Breast epithelium (tissue), 4 donors: ENCODE data around the gene CCDC73. TPM values are rescaled to one million over a fixed set of nuclear protein-coding genes. Genes with fewer than 3 reads are reported as not detected.

Experiments
- DNase-seq, 2 donors: peaks; one replicate each; pipeline ENCODE4 v3.0.0-alpha.2; 2019; ENCODE audit warnings: low spot score in 2 of 2
- H3K27ac ChIP-seq, 2 donors: fragments of 200-600 bp; sonication (generic) in 1 of 2; one replicate each; pipeline ENCODE4 v1.5.1; 2016 to 2019; ENCODE audit warnings: mild to moderate bottlenecking in 1 of 2
- H3K27me3 ChIP-seq, 2 donors: fragments of 200-600 bp; sonication (generic) in 1 of 2; one replicate each; pipeline versions ENCODE4 v1.5.1 to v1.6.0; 2017 to 2019; ENCODE audit warnings: control low read depth in 1 of 2, mild to moderate bottlenecking in 1 of 2
- H3K36me3 ChIP-seq: fragments of 200-600 bp; one replicate; pipeline ENCODE4 v1.5.1; 2019
- H3K4me1 ChIP-seq, 2 donors: fragments of 200-600 bp; sonication (generic); one replicate each; pipeline ENCODE4 v1.5.1; 2016 to 2019; ENCODE audit warnings: control low read depth in 1 of 2
- H3K4me3 ChIP-seq, 3 donors: fragments of 200-600 bp; sonication (generic); 1 replicate in 2 of 3; 2 replicates in 1 of 3; pipeline ENCODE4 v1.5.1; 2016 to 2019; ENCODE audit warnings: mild to moderate bottlenecking in 3 of 3, moderate library complexity in 2 of 3
- H3K9me3 ChIP-seq, 2 donors: fragments of 200-600 bp; sonication (generic) in 1 of 2; one replicate each; pipeline ENCODE4 v1.5.1; 2016 to 2019; ENCODE audit warnings: control low read depth in 1 of 2
- POLR2A ChIP-seq: fragments of 450-650 bp; IDR thresholded peaks from one replicate; pipeline ENCODE4 v1.6.1; 2016; ENCODE audit warnings: antibody characterized with exemption, mild to moderate bottlenecking, moderate library complexity
- POLR2AphosphoS5 ChIP-seq, 3 donors: sonication (generic); formaldehyde crosslinking; IDR thresholded peaks; one replicate each; pipeline ENCODE4 v1.6.1; 2017; ENCODE audit warnings: antibody characterized with exemption in 3 of 3
- intact Hi-C: fragments of 100-400 bp; cut with DNase I; formaldehyde crosslinking; loops from one replicate; pipeline ENCODE4 v1.15.1; 2023; ENCODE audit warnings: low total_unique reads
- total RNA-seq, 3 donors: library from RNA; depleted of rRNA; stranded (reverse); fragments of >200 nt; gene quantifications; one replicate each; pipeline ENCODE4 v1.1.0, GENCODE V29; 2016
- TF ChIP-seq, protein P1 (sequence below), 3 donors: fragments of 450-650 bp; IDR thresholded peaks; one replicate each; pipeline ENCODE4 v1.5.1; 2016 to 2017; ENCODE audit warnings: antibody characterized with exemption in 3 of 3, mild to moderate bottlenecking in 3 of 3, moderate library complexity in 3 of 3

Gene CCDC73
- total RNA-seq, 3 donors from 2014 or later = 0.15 to 0.33 TPM; not detected in 1

DNA sequence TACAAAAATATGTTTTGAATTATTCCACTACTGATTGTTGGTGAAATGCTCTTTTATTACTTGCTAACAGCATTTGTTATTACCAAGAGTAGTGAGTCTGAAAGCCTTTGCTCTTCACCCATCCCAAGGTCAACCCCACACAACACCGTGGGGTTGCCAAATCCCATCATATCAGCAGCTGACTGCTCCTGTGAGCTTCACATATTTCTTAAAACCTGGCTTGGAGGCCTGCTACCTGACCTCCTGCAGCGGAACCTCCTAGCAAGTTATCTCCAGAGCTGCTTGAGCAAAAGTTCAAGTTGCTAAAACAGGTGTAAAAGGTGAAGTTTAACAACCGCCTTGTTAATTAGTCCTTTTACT, 230.9 kb downstream of the CCDC73 start:
- Histone ChIP-seq H3K27ac (no peak overlapping the region), H3K4me3 (no peak overlapping the region), H3K36me3 (no peaks in the 10 kb centered on the region), H3K27me3 (no peaks in the 10 kb centered on the region), H3K9me3 (no peaks in the 10 kb centered on the region), H3K4me1 (no peaks in the 10 kb centered on the region)
- no peak for TF ChIP-seq POLR2AphosphoS5 (IDR thresholded peaks at IDR 0.05)
- DNase-seq = no peak
- intact Hi-C loops = no loop called here

DNA sequence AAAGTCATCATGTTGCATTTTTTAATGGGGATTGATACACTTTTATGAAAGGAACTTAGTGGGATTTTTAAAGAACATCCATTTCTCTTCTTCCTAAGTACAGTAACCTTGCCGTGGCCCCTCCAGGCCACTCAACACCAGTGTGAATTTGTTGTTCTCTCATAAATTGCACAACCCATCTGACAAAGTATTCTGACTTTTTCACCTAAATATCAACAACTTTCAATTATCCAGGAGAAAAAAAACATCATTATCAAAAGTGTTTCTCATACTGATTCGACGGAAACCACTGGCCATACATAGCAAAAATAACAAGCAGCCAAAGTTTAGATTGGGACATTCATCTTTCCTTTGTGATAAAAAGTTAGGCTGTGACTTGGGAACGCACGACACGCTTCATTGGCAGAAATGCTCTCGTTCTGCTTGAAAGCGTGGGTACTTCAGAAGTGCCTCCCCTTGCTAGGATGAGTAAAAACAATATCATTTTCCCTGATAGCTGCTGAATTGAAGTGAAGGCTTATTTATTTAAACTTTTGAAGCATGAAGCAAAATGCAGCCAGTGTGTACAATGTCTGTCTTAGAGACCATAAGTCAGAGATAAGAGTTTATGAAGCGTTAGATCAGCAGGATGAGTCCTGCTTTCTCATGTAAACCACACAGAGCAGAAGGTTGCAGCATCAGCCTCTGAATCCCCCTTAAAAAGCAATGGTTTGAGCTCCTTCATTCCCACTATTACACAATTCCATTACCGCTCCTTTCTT, 231.4 kb downstream of the CCDC73 start:
- Histone ChIP-seq H3K4me1 (no peaks in the 10 kb centered on the region), H3K4me3 (no peak overlapping the region), H3K9me3 (no peaks in the 10 kb centered on the region), H3K27ac (no peak overlapping the region), H3K27me3 (no peaks in the 10 kb centered on the region), H3K36me3 (no peaks in the 10 kb centered on the region)
- no peak for DNase-seq
- intact Hi-C loops = no loop called here
- TF ChIP-seq POLR2A (no peak), POLR2AphosphoS5 (IDR thresholded peaks at IDR 0.05) (no peak)
- TF ChIP-seq, protein P1, sequence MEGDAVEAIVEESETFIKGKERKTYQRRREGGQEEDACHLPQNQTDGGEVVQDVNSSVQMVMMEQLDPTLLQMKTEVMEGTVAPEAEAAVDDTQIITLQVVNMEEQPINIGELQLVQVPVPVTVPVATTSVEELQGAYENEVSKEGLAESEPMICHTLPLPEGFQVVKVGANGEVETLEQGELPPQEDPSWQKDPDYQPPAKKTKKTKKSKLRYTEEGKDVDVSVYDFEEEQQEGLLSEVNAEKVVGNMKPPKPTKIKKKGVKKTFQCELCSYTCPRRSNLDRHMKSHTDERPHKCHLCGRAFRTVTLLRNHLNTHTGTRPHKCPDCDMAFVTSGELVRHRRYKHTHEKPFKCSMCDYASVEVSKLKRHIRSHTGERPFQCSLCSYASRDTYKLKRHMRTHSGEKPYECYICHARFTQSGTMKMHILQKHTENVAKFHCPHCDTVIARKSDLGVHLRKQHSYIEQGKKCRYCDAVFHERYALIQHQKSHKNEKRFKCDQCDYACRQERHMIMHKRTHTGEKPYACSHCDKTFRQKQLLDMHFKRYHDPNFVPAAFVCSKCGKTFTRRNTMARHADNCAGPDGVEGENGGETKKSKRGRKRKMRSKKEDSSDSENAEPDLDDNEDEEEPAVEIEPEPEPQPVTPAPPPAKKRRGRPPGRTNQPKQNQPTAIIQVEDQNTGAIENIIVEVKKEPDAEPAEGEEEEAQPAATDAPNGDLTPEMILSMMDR (IDR thresholded peaks at IDR 0.05) = no peak

DNA sequence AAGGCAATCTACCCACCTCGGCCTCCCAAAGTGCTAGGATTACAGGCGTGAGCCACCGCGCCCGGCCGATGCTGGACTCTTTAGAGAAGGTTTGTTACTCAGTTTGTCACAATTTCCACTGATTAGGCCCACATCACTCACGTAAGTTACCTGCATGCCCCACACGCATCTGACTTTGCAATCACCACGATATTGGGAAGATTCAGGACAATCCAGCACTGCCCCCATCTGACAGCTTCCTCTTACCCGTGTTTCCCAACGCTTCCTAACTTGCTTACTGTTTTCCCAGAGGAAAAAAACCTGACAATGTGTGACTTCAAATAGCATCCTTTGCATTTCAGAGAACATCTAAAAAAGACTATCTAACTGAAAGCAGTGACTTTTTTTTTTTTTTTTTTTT, 232.6 kb downstream of the CCDC73 start:
- Histone ChIP-seq H3K4me3 (no peak overlapping the region), H3K4me1 (no peaks in the 10 kb centered on the region), H3K27me3 (no peaks in the 10 kb centered on the region), H3K36me3 (no peaks in the 10 kb centered on the region), H3K27ac (no peak overlapping the region), H3K9me3 (no peaks in the 10 kb centered on the region)
- intact Hi-C loops = no loop called here
- TF ChIP-seq POLR2A = no peak
- TF ChIP-seq, protein P1 (IDR thresholded peaks at IDR 0.05) = no peak
- no peak for TF ChIP-seq POLR2AphosphoS5 (IDR thresholded peaks at IDR 0.05)
- DNase-seq = no peak

DNA sequence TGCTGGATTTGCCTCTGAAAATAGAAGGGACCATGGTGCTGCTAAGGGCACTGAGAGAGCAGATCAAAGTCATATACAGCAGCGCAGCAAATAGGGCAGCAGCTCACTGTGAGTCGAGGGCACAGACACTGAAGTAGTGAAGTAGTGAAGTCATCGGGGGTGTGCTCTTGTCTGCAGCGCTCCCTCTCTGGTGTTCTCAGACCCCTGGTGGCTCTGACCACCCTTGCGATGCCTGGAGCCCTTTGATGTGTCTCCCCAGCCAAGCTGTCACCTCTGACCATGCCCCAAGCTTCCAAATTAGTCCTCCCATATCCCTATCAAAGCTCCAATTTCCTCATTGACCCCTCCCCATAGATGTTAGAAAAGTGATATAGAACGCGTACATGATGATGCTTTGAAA, 238.6 kb downstream of the CCDC73 start:
- peaks cover 0 to 3% of the 10 kb centered on the region in 2 donors for H3K27me3 ChIP-seq

DNA sequence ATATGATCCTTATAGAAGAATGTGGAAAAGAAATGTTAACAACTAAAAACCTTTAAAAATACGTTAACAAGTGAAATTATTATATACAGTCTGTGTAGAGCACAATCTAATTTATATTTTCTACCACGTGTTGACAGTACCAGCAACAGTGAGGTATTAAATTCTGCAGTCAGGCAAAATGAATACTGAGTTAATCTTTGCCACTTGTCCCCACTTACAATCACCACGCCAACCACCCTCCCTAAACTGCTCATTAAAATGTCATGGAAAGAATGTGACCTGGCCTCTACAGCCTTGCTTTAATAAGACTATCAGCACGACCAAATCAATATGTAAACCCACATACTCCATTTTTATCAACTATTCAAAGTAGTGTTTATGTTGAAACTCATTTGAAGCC, 239.4 kb downstream of the CCDC73 start:
- DNase-seq = no peak
- Histone ChIP-seq H3K36me3 (no peaks in the 10 kb centered on the region), H3K27ac (no peak overlapping the region), H3K4me3 (no peak overlapping the region), H3K27me3 (peaks cover 0 to 3% of the 10 kb centered on the region in 2 donors), H3K4me1 (no peaks in the 10 kb centered on the region), H3K9me3 (no peaks in the 10 kb centered on the region)
- TF ChIP-seq POLR2AphosphoS5 (IDR thresholded peaks at IDR 0.05) = no peak
- TF ChIP-seq, protein P1 (IDR thresholded peaks at IDR 0.05) = no peak
- no peak for TF ChIP-seq POLR2A
- intact Hi-C loops = no loop called here

More for the DNA sequence above, 238.6 kb downstream of the CCDC73 start:
- no peaks in the 10 kb centered on the region for H3K4me1 ChIP-seq
- no peak overlapping the region for H3K4me3 ChIP-seq
- TF ChIP-seq POLR2A (no peak), POLR2AphosphoS5 (IDR thresholded peaks at IDR 0.05) (no peak)
- TF ChIP-seq, protein P1 (IDR thresholded peaks at IDR 0.05) = no peak
- DNase-seq = no peak
- no peak overlapping the region for H3K27ac ChIP-seq
- no peaks in the 10 kb centered on the region for H3K9me3 ChIP-seq
- H3K36me3 ChIP-seq = no peaks in the 10 kb centered on the region
- intact Hi-C loops = no loop called here

Other genes with a start within 250 kb of the CCDC73 start
- 100 to 1,000 TPM; 268 to 398 (median 393) TPM for gene EIF3M, start 210.8 kb downstream of the CCDC73 start, total RNA-seq
- 10 to 100 TPM in 1 of 3 donors, 1 to 10 TPM in 2; 2.2 to 25.5 (median 9.5) TPM for gene PRRG4, start 35.3 kb upstream of the CCDC73 start, total RNA-seq
- gene QSER1, start 98.1 kb upstream of the CCDC73 start, total RNA-seq = 10 to 100 TPM; 34.4 to 55.3 (median 40.6) TPM
- gene DEPDC7, start 221.2 kb upstream of the CCDC73 start, total RNA-seq = under 1 TPM; 0.59 to 0.98 (median 0.64) TPM
- gene TCP11L1, start 244.9 kb upstream of the CCDC73 start, total RNA-seq = 10 to 100 TPM; 19.8 to 34.7 (median 29.0) TPM